Measurements from ENCODE around the gene CLEC5A.
A peak's percentile ranks its signal among the peaks of the same experiment; 100 is the strongest.
"Not testable (repeated sequence)": the region's sequence is repeated elsewhere in the genome, so short reads cannot be mapped to it uniquely, and the experiment has no call there.

The CLEC5A gene

DNA sequence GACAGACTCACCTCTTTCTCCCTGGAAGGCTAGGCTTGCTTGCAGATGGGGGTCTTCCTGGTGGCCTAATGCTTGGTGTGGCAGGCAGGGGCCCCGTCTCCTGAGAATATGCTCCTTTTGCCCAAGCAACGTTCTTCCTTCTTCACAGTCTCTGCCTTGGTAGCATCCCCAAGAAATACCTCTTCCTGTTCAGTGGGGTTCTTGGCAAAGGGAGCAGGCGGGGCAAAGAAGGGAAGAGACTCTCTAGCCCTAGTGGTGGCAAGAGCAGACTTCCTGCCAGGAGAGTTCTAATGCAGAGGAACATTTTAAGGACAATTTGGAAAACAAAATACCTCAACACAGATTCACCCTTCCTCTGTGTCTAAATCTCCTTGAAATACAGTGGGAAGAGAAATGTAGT is at the start of gene CLEC5A:
TSS of gene CLEC5A (minus strand) at position 179 of the 400 bp plus-strand sequence. CDS start 682 bp downstream, outside the sequence.
- DNase-seq = no peak

DNA sequence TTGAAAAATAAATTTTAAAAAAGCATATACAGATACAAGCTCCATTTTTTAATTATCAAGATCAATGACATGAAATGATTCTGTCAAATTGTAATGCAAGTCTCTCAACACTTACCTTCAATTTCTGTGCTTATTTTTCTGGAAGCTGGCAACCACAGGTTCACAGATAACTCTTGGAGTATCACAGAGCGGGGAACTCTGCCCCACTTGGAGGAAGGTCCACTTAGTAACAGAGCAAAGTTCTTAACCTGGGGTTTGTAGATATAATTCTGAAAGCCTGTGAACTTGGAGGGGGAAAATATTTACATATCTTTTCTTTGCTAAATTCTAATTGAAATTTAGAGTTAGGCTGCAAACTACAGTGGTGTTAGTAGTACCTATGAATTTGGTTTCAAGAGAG is 46.6 kb upstream of the CLEC5A start:
- no peak for DNase-seq

DNA sequence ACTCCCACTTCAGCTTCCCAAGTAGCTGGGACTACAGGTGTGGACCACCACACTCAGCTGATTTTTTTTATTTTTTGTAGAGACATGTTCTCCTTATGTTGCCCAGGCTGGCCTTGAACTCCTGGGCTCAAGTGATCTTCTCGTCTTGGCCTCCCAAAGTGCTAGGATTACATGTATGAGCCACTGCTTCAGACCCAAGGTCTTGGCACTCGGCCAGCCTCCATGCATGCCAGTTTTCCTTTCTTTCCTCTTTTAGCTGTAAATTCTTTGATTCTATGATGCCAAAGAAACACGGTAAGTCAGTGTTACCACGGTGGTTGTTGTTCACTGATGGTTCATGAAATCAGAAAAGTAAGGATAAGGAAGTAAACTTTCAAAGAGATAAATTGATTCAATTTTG is 45.9 kb upstream of the CLEC5A start:
- no peak for DNase-seq

DNA sequence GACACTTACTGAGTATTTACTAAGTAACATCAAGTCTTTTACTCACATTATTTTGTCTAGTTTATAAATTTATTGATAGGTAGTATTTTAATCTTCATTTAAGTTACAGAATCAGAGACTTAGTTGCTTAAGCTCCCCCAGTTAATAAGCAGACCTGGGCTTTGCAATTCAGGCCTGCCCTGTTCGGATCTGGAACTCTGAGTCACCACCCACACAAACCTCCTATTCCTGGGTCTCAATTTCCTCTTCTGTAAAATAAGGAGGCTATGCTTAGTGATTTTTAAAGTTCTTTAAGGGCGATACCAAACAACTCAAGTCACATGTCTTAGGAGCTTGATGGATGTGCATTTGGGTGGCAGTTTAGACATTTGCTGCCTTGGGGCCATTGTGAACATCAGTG is 45.4 kb upstream of the CLEC5A start:
- no peak for DNase-seq

DNA sequence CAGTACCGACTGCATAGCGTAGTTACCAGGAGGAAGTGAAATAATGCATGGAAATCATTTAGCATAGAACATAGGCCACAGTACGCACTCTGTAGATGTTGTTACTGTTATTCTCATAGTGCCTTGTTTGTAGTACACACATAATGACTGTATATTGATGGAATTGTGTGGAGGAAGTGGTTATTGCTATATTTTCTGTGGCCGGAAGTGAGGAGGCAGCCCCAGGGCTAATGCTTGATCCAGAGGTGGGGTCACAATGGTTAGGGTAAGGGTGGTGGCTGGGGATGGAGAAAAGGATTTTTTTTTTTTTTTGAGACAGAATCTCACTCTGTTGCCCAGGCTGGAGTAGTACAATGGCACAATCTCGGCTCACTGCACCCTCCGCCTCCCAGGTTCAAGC is 44.4 kb upstream of the CLEC5A start:
- DNase-seq = no peak

DNA sequence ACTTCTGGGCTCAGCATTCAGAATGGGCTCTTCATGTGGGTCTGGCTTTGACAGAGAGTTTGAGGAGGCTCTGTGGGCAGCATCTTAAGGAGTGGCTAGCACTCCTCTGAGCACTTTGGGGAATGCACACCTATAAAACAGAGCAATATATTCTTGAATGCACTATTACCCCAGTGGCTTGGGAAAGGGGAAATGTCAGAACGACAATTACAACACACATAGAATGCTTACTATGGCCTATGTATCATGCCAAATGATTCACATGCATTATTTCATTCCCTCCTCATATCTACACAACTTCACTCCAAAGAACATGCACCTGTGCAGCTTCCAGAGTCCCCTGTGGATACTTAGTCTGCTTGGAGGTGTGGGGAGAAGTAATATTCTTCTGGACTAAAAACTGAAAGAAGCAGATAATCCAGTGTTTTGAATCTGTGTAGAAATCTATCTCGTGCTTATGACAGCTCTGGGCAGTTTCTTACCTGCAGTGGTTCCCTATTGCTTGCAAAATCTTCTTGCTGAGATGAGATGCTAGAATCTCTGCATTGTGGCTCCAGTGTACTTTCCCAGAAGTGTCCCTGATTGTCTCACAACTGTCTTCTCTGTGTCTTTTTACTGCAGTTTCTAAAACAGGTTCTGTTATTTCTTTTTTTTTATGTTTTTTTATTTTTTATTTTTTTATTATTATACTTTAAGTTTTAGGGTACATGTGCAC is 43.4 kb upstream of the CLEC5A start:
- DNase-seq = no peak

DNA sequence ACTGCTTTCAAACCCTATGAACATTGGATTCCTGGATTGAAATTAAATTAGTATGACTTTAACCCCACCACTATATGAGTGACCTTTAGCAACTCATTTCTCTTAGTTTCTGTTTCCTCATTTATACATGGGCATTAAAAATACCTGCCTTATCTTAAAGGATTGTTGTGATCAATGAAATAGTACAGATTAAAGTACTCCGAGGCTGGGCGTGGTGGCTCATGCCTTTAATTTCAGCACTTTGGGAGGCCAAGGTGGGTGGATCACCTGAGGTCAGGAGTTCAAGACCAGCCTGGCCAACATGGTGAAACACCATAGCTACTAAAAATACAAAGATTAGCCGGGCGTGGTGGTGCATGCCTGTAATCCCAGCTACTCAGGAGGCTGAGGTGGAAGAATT is 41.0 kb upstream of the CLEC5A start:
- DNase-seq = not testable (repeated sequence)

DNA sequence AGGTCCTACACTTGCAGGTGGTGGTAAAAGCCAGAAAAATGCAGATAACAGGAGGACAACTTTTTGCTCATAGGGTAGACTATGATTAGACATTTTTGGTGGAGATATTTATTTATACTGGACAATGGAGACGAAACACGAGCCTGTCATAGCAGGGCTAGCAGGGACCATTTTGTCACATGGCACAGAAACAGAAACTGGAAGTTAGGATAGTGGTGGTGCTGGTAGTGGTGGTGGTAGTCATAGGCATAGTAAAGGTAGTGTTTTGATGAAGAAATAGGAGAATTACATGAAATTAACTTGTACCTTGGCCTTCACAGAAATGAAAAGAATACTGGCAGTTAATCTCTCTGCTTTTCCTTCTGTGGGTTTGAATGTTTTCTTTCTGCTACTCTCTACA is 40.1 kb upstream of the CLEC5A start:
- no peak for DNase-seq

DNA sequence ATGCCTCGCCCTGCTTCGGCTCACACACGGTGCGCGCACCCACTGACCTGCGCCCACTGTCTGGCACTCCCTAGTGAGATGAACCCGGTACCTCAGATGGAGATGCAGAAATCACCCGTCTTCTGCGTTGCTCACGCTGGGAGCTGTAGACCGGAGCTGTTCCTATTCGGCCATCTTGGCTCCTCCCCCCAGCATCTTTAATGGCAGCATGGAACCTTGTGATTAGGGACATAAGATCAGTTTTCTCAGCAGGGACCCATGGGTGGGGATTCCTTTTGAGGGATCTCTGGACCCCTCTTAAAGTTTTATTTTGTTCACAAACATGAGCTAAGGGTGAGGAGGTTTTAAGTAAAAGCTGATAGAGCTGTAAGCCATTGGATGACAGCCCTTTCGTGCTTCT is 39.2 kb upstream of the CLEC5A start:
- DNase-seq = not testable (repeated sequence)

DNA sequence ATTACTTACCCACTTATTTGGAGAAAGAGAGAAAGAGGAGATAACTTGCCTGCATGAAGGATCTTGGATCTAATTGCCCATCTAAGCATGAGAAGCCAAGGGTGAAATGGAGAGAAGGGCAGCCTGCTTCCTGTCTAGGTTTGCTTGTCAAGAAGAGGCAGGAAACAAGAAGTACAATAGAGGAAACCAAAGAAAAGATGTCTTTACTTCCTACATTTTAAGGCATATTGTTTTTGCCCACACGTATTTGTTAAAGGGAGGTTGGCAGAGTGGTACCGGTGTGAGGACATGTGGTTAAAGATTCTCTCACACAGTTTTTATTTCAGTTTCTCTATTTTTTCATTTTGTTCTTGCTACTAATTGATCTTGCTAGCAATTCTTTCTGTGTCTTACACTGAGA is 32.8 kb upstream of the CLEC5A start:
- DNase-seq = no peak

DNA sequence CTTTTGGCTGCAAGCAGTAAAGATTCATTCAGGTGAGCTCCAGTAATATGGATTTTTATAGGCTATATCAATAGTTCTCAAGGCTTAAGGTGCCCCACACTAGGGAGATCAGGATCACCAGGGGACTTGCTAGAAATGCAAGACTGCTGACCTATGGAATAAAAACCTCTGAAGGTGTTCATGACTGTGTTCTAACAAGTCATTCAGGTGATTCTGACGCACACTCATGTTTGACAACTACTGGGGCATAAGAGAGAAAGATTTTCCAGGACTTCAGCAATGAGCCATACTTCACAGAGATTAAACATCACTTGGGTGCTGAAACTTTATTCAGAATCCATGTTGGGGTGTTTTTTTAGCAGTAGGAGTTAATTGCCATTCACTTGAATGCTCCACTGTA is 31.6 kb upstream of the CLEC5A start:
- DNase-seq = no peak

DNA sequence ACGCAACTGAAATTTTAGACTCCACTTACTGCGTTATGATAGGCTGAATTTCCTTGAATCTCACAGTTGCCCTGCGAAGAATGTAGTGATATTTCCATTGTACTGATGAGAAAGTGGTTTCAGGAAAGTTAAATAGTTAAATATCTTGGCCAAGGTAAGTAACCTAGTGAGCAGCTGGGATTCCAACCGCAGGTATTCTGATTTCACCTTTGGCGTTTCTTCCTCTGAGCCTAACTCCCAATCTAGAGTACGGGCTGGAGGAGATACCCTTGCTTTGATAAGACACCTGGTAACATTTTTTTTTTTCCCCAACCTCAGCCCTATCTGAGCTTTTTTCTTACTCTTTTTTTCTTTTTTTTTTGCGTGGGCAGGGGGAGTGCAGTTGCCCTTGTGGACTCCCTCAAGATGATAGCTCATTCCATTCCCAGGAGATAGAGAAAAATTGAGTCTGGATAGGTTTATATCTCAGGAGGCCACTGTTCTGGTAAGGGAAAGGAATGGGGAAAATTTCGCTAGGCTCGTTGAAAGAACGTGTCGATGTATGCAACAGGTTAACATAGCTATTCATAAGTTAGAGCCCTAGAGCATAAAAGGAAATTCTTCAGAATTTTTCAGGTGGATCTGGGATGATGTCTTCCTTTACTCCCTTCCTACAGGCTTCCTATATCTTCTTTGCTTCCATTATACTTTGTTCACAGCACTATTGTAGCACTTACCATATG is 29.9 kb upstream of the CLEC5A start:
- DNase-seq = no peak

DNA sequence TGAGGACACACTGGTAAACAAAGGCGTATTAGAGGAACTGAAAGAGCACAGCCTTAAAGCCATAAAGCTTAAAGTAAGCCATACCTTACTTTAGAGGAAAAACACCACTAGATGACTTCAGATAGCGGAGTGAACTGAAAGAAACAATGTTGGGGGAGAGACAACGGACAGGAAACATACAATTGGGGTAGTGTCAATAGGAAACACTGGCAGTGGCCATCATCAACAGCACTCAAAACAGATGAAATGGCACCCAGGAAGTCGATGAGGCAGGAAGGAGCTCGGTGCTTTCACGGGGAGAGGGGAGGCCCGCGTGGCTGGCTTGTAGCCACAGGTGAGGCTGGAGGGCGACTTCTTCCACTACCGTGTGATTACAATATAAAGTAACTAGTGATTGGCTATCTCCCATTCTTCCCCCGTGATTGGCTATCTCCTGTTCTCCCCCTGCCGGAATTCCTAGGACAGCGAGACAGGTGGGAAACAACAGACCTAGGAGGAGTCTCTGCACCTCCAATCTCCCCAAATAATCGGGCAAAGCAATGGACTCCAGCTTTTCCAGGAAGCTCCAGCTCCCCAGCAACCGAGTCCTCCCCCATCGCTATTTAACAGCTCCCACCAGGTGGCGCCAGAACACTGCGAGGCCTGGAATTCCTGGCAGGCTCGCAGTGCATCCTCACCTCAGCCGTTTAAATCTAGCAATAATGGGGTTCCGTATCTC is 29.2 kb upstream of the CLEC5A start:
- DNase-seq = peak; percentile 56

DNA sequence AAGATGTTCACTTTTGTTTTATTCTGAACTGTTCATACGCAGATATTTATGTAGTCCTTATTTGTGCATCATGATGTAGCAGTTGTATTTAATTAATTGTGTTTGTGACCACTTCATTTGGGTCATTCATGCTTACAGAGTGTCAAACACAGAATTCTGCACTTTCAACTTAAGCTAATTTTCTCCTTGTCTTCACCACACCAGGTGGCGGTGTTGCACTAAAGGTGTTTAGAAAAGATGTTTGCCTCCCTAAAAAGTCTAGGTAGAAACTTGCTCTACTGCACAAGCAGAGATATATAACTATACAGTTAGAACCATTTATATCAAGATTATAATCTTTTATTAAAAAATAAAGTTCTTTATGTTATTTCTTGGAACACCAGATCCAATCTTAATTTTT is 28.1 kb upstream of the CLEC5A start:
- peak; percentile 18 for DNase-seq

DNA sequence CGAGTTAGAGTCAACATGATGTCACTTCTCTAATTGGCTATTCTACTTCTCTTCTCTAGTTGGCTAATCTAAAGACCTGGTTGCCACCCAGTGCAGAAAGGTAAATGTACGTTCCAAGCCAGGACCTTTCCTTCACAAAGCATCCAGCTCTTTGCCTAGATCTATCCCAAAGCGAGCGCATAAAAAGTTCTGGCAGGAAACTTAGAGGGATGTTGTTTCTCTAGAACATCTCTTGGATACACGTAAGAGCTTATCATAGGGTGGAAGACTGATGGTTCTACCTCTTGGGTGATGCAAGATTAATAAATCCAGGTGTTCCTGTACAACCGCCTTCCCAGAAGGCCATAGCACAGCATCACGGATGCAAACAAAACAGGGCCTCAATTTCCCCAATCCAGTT is 26.9 kb upstream of the CLEC5A start, which contains the start of gene TAS2R38:
TSS of gene TAS2R38 (minus strand) at position 101 of the 400 bp plus-strand sequence. CDS start at position 17, 84 bp downstream.
- no peak for DNase-seq

DNA sequence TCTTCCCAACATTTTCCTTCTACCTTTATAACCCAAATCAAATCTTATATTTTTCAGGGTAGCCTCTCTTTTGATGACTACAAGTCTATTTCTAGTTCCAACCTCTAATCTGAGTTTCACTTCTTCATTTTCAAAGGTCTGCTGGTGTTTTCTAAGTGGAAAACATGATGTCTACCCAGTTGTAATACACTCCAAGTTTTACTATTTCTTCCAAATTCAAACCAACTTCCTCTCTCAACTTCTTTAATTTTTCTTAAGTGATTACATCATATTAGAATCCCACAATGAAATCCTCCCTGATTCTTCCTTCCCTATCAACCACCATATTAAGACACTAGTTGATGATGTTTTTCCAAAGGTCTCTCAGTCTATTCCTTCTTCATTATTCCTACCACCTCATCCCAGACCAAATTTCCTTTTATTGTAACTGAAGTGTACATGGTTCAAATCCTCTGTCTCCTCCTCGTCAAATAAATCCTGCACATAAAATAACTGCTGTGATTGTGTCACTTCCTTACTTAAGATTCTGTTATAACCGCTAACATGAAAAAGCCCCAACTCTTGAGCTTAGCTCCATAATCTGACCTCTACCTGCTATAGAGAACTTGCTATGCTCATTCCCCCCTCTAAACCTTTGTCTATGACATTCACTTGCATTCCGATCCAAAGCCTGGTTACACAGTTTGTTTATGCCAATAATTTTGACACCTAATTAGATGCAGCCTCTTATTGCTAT is 14.1 kb upstream of the CLEC5A start:
- no peak for DNase-seq

DNA sequence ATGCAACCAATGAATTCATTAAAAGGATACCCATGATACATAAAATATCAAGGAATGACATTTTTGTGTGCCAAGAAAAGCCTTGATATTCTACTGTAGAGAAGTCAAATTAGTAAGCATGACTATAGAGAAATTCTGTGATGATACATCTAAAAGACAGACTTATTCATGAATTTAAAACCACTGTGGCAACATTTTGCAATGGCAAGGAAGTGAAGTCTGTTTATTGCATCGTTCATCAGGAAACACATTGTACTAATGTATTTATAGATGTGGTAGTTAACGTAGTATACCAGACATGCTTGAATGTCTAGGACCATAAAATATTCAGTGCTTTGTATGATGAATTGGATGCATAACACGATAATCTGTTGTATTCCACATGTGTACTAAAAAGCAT is 9.3 kb upstream of the CLEC5A start:
- DNase-seq = no peak

DNA sequence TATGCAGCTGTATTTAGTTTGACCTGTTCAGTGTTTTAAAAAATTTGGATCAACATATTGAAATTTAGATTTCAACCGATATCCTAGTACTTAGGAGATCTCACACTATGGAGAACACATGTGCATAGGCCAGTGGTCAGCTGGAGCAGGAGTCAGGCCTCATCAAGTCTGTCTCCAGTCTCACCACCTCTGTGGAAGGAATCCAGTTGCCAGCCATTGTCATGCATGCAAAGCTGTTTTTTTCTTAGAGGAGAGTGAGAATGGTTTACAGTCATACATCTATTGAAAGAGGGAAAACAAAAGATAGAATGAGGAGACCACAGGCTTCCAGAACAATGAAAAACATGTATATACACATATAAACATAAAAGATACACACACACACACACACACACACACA is 7.6 kb upstream of the CLEC5A start:
- DNase-seq = no peak

DNA sequence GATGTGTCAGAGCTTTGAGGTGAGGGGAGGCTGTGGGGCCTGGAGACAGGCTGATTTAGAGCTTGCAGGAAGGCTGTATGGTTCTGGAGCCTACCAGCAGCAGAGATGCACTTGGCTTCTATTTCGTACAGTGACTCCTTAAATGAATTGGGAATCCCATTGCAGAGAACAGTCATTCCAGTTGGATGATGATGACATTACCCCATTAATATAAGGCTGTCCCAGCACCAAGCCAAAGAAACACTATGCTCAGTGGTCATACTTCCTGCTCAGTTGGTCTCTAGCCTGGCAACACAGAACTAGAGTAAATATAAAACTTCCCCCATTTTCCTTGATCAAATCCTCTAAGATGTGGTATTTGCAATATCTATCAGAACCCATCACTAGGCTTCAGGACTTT is 5.7 kb upstream of the CLEC5A start:
- no peak for DNase-seq

DNA sequence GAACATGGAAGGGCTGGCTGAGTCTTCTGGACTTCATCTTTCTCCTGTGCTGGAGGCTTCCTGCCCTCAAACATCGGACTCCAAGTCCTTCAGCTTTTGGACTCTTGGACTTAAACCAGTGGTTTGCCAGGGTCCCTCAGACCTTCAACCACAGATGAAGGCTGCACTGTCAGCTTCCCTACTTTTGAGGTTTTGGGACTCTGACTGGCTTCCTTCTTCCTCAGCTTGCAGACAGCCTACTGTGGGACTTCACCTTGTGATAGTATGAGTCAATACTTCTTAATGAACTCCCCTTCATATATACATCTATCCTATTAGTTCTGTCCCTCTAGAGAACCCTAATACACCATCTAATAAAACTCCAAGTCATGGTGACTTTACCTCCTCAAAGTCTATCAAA is 4.0 kb upstream of the CLEC5A start:
- no peak for DNase-seq

DNA sequence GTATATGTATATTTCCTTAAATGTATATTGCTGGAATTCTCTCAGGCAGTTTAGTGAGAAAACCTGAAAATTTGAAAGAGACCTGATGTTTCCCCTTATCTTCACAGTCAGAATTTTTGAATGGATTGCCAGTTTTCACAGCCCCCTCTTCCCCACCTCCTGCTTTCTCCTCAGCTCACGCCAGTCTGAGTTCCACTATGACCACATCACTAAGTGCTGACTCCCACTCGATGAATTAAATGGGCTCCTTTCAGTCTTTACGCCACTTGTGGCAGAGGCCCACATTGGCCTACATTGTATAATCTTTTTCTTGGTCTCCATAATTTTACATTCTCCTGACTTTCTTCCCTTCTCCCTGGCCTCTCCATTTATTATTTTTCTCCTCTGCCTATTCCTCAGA is 3.1 kb upstream of the CLEC5A start:
- DNase-seq = no peak

DNA sequence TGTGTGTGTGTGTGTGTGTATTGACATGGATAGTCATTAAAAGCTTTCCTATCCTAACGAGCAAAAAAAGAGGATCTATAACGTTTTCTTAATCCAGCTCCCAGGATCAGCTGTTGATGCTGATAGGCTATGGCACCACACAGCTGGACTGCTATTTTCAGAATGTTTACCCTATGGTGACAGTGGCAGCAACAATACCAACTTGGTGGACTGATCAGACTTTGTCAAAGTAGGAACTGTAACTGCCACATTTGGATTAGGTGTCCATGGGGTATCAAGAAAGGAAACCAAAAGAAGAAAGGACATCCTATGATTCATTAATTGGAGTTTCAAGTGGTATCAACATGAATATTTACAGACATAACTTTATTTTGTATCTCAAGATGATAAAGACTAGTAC is 2.7 kb upstream of the CLEC5A start:
- no peak for DNase-seq

DNA sequence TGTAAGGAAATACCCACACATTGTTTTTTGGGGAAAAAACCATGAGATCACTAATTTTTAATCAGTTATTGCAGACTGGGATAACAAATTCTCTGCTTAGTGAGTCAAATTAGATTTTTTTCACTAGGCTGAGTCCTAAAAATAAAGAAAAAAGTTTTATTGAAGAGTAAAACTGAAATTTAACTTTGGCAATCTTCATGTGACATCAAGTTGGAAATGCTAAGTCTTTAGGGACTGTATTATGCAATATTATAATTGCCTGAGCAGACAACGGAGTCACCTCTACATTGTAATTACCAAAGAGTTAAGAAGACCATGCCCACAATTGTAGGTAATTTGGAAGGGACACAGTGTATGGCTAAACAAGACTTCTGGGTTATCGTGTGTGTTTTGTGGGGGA is 2.2 kb upstream of the CLEC5A start:
- DNase-seq = no peak

Data from CD4-positive, alpha-beta T cell treated with Interleukin-17A for 1 hour (primary cell).